Endometrial microvascular endothelial cells (primary cell): ENCODE data around the gene PXN. TPM values are rescaled to one million over a fixed set of nuclear protein-coding genes. Genes with fewer than 3 reads are reported as not detected.

ENCODE experiments used
- in situ Hi-C: cut with HindIII; loops from 2 replicates; pipeline ENCODE4 v1.10.0; 2017; ENCODE audit warnings: low sequenced_read_pairs, low pct_unique_long_range_greater_than_20kb; ENCODE audit errors: inconsistent ontology term
- total RNA-seq: library from RNA; depleted of rRNA; stranded (reverse); fragments of >200 nt; gene quantifications from one replicate; pipeline ENCODE4 v1.2.3, GENCODE V29; 2015; ENCODE audit errors: inconsistent ontology term

The PXN gene
- 325 TPM for total RNA-seq

DNA sequence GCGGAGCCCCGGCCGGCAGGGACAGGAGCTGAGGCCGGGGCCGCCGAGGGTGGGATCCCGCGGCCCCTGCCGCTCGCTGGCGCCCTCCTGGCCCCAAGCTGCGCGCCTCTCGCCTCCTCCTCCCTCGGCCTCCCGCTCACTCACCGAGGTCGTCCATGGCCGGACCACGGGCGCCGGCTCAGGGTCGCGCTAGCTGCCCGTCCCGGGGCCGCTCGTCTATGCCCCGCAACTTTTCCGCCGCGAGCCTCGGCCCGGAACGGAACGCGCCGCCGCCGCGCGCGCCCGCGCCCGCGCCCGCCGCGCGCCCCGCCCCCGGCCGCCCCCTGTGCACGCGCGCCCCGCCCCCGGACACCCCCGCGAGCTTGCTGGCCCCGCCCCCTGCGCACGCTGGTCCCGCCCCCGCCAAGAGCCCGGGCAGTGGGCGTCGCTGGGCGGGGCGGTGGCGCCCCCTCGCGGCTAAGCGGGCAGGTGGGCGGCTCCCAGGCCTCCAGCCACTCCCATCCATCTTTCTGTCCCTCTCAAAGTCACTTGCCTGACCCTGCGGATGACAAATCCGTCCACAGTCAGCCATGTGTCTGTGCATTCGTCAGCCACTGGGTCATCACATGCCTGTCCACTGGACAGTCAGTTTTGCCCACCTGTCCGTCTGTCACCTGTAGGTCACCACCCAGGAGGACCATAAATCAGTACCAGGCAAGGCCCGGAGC is at the start of gene PXN:
Gene PXN, minus strand, starts transcription at position 258 of the 707 bp plus-strand sequence. Its CDS starts 101 bp downstream, at position 157.
- in situ Hi-C loops: no loop called here

DNA sequence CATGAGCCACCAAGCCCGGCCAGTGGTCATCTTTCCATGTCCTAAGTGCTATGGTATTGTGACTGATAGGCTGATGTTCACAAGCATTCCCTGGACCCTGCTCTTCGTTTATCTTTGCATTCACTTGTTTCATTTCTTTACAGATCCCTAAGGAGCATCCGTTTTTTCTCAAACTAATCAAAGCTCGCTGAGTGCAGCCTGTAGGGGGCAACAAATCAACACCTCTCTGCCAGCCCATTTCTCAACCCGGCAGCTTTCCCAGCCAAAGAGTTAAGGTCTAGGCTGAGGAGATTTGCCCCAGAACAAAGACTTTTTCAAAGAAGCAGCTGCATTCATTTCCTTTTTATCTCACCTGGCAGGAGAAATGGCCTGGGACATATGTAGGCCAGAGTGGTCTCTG is 48.7 kb upstream of the PXN start:
- in situ Hi-C loops: no loop called here

GRCh38 chr12:120301962-120302815 is 36.7 kb upstream of the PXN start, which contains the start of gene SIRT4:
SIRT4 (plus strand) TSS chr12:120302321; CDS start chr12:120303562, 1,241 bp downstream.
- in situ Hi-C loops: no loop called here

GRCh38 chr12:120292661-120293531 is 27.4 kb upstream of the PXN start, which contains the start of gene RNU4-1:
RNU4-1 (minus strand) TSS chr12:120293237.
- in situ Hi-C loops: no loop called here

DNA sequence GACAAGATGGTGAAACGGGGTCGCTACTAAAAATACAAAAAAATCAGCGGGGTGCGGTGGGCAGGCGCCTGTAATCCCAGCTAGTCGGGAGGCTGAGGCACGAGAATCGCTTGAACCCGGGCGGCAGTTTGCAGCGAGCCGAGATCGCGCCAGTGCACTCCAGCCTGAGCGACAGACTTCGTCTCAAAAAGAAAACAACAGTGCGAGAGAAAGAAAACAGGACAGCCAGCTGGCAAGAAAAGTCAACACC is 26.8 kb upstream of the PXN start:
- in situ Hi-C loops: no loop called here

- in situ Hi-C loops: no loop called here
These were observed 25.2 kb upstream of the PXN start for GRCh38 chr12:120290609-120291305.

DNA sequence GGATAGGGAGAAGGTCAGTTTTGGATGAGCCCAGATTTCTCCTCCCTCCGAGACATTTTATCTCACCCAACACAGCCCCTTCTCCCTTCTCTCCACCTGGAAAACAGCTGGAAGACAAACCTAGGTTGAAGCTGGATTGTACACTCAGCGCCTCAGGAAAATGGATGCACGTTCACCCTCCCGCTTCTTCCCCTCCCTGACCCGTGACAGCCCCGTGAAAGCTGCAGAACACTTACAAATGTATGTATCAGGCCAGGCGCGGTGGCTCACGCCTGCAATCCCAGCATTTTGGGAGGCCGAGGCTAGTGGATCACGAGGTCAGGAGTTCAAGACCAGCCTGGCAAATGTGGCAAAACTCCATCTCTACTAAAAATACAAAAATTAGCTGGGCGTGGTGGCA is 22.0 kb upstream of the PXN start:
- in situ Hi-C loops: no loop called here

DNA sequence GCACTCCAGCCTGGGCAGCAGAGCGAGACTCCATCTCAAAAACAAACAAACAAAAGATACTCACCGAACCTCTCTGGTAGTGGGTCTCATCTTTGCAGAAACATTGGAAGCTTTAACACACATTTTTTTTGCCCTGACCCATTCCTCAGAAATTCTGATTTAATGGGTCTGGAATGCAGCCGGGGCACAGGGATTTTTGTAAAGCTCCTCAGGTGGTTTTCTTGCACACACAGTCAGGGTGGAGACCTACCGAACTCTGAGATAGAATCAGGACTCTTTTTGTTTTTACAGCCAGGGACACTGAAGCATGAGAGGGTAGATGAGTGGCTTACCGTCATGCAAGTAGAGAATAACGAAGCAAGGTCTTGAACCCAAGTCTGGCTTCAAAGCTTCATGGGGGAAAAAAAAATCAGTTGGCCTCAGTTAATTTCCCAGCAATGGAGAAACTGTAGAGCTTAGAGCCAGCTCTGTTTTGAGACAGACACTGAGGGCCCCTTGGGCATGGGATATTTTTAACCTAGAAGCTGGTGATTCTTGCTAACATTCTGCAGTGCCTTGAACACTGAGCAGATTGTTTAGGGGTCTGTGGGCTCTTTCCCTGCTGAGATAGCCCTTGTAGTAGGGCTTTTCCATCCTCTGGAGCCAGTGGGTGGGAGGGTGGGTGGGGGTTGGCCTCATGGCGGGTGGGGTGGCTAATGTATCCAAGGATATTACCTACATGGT is 21.4 kb upstream of the PXN start:
- in situ Hi-C loops: no loop called here

- in situ Hi-C loops: no loop called here
These were observed 18.9 kb upstream of the PXN start for GRCh38 chr12:120284381-120284780.

DNA sequence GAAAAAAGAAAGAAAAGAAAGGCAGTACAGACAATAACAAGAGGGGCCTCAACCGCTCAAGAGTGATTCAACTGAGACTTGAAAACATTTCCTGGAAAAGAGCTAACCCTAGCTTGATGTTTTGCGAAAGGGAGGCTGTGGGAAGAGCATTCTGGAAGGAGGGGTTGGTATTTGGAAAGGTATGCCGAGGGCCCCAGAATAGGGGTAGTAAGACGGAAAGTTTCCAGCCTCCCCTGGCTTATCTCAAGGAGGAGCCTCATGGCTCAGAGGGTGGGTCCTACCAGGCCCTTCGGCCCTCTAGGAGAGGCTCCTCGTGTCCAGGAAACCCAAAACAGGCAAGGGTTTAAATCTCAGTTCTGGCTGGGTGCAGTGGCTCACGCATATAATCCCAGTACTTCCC is 17.8 kb upstream of the PXN start:
- in situ Hi-C loops: no loop called here

DNA sequence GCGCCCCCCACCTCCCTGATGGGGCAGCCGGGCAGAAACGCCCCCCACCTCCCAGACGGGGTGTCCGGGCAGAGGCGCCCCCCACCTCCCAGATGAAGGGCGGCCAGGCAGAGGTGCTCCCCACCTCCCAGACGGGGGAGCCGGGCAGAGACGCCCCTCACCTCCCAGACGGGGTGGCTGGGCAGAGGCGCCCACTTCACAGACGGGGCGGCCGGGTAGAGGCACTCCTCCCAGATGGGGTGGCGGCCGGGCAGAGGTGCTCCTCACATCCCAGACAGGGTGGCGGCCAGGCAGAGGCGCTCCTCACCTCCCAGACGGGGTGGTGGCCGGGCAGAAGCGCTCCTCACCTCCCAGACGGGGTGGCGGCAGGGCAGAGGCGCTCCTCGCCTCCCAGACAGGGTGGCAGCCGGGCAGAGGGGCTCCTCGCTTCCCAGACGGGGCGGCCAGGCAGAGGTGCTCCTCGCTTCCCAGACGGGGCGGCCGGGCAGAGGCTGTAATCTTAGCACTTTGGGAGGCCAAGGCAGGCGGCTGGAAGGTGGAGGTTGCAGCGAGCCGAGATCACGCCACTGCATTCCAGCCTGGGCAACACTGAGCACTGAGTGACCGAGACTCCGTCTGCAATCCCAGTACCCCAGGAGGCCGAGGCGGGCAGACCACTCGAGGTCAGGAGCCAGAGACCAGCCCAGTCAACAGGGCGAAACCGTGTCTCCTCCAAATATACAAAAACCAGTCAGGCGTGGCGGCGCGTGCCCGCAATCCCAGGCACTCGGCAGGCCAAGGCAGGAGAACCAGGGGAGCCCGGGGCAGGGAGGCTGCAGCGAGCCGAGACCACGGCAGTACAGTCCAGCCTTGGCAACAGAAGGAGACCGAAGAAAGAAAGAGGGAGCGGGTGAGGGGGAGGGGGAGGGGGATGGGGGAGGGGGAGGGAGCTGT is 12.9 kb upstream of the PXN start:
- in situ Hi-C loops: no loop called here

- in situ Hi-C loops: no loop called here
These were observed 11.2 kb upstream of the PXN start for GRCh38 chr12:120276734-120277133.

GRCh38 chr12:120267736-120268135 is 2.2 kb upstream of the PXN start:
- in situ Hi-C loops: no loop called here

GRCh38 chr12:120266180-120266870 is 795 bp upstream of the PXN start:
- in situ Hi-C loops: no loop called here

DNA sequence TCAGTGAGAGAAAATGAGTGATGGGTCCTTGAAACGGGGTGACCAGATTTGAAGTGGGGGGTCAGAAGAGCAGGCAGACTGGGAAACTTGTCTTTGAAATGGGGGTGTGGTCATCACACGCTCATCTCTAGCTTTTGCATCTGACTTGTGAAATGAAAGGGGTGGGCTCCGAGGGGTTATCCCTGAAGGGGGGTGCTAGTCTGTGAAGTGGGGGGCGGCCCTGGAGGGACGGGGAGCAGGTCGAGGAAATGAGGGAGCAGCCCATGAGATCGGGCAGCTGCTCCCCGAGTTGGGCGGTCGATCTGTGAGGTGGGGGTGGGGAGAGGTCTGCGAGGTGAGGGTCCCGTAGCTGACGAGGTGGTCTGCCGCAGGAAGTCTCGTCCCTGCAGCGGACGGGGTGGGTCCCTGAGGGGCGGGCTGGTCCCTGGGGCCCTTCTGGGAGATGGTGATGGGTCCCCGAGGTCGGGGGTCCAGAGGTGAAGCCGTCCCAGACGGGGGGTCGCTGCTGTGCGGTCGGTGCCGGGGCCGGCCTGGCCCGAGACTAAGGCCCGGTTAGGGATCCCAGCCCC is 542 bp downstream of the PXN start:
- in situ Hi-C loops: no loop called here

DNA sequence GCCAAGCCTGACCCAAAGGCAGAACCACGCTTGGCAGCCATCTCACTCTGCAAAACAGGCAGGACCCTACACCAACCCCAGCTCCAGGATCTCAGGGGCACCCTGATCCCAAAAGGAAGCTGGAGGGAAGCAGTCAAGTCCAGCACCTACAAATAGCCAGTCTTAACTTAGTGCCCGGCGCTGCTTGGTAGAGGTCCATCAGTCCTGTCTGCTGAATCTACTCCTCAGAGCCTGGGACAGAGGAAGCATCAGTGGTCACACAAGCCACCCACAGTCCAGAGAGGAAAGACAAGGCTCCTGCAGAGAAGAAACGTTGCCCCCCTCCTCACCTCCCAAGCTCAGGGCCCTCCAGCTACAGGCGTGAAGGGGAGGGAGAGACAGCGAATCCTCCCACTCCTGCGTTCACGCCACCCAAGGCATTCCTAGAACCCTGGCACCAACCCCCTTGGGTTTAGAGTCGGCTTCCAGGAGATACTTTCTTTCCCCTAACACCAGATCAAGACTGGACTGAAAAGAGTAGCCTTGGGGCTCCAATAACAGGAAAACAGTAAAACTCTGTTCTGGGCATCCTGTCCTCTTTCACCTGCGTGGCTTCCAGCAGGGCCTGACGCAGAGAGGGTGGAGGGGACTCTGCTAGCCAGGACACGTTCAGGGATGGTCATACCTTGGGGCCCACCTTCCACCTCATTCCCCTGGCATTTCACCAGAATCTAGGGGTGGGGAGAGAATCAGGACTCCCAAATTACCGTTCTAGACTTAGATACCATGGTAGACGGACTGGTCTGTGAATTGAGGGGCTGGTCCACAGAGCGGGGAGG is 1.2 kb downstream of the PXN start:
- in situ Hi-C loops: no loop called here
